ENCODE data around the gene CYP4Z1.

The CYP4Z1 gene

GRCh38 chr1:47161298-47162040 is 94.4 kb downstream of the CYP4Z1 start:
- TF ChIP-seq PPARA (CRISPR knock-in tag; IDR thresholded peaks at IDR 0.05; ENCODE audit: borderline replicate concordance): no peak
- TF ChIP-seq SNAI2 (CRISPR knock-in tag; IDR thresholded peaks at IDR 0.05): no peak
- no peak for TF ChIP-seq ZC3H10 (CRISPR knock-in tag; IDR thresholded peaks at IDR 0.05)
- no peak for TF ChIP-seq POU6F1 (CRISPR knock-in tag; IDR thresholded peaks at IDR 0.05; ENCODE audit: borderline replicate concordance, low read depth)
- TF ChIP-seq, protein P1, sequence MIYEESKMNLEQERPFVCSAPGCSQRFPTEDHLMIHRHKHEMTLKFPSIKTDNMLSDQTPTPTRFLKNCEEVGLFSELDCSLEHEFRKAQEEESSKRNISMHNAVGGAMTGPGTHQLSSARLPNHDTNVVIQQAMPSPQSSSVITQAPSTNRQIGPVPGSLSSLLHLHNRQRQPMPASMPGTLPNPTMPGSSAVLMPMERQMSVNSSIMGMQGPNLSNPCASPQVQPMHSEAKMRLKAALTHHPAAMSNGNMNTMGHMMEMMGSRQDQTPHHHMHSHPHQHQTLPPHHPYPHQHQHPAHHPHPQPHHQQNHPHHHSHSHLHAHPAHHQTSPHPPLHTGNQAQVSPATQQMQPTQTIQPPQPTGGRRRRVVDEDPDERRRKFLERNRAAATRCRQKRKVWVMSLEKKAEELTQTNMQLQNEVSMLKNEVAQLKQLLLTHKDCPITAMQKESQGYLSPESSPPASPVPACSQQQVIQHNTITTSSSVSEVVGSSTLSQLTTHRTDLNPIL (CRISPR knock-in tag; IDR thresholded peaks at IDR 0.05; ENCODE audit: low read depth): no peak
- TF ChIP-seq ISL1 (CRISPR knock-in tag; IDR thresholded peaks at IDR 0.05): no peak
- TF ChIP-seq TOX (CRISPR knock-in tag; IDR thresholded peaks at IDR 0.05; ENCODE audit: borderline replicate concordance): no peak
- TF ChIP-seq ESRRG (CRISPR knock-in tag; IDR thresholded peaks at IDR 0.05): no peak
- no peak for TF ChIP-seq CSRNP3 (CRISPR knock-in tag; IDR thresholded peaks at IDR 0.05)
- no peak for TF ChIP-seq ZNF8 (CRISPR knock-in tag; IDR thresholded peaks at IDR 0.05)
- no peak for TF ChIP-seq TSHZ2 (CRISPR knock-in tag; IDR thresholded peaks at IDR 0.05)
- TF ChIP-seq ZNF565 (CRISPR knock-in tag; conservative IDR thresholded peaks at IDR 0.05; ENCODE audit: low read depth): no peak
- ATAC-seq: no peak

- no peak for ATAC-seq
- no peak for TF ChIP-seq CSRNP3 (CRISPR knock-in tag; IDR thresholded peaks at IDR 0.05)
- TF ChIP-seq OSR1 (CRISPR knock-in tag; IDR thresholded peaks at IDR 0.05): no peak
- TF ChIP-seq, protein P2, sequence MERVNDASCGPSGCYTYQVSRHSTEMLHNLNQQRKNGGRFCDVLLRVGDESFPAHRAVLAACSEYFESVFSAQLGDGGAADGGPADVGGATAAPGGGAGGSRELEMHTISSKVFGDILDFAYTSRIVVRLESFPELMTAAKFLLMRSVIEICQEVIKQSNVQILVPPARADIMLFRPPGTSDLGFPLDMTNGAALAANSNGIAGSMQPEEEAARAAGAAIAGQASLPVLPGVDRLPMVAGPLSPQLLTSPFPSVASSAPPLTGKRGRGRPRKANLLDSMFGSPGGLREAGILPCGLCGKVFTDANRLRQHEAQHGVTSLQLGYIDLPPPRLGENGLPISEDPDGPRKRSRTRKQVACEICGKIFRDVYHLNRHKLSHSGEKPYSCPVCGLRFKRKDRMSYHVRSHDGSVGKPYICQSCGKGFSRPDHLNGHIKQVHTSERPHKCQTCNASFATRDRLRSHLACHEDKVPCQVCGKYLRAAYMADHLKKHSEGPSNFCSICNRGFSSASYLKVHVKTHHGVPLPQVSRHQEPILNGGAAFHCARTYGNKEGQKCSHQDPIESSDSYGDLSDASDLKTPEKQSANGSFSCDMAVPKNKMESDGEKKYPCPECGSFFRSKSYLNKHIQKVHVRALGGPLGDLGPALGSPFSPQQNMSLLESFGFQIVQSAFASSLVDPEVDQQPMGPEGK (CRISPR knock-in tag; IDR thresholded peaks at IDR 0.05; ENCODE audit: borderline replicate concordance): no peak
- TF ChIP-seq SNAI2 (CRISPR knock-in tag; IDR thresholded peaks at IDR 0.05): no peak
- no peak for TF ChIP-seq ZNF565 (CRISPR knock-in tag; conservative IDR thresholded peaks at IDR 0.05; ENCODE audit: low read depth)
- TF ChIP-seq ZNF70 (CRISPR knock-in tag; IDR thresholded peaks at IDR 0.05): no peak
- no peak for TF ChIP-seq ESRRG (CRISPR knock-in tag; IDR thresholded peaks at IDR 0.05)
- no peak for TF ChIP-seq CSDC2 (CRISPR knock-in tag; IDR thresholded peaks at IDR 0.05)
- no peak for TF ChIP-seq GLIS3 (CRISPR knock-in tag; IDR thresholded peaks at IDR 0.05)
- TF ChIP-seq ZFP3 (CRISPR knock-in tag; IDR thresholded peaks at IDR 0.05): no peak
- no peak for TF ChIP-seq BACH2 (CRISPR knock-in tag; IDR thresholded peaks at IDR 0.05; ENCODE audit: borderline replicate concordance)
These were observed 97.5 kb downstream of the CYP4Z1 start for GRCh38 chr1:47164552-47164951.
